GM11168 (cell line): Measurements from ENCODE around the gene RNF138.
"Not testable (repeated sequence)": the region's sequence is repeated elsewhere in the genome, so short reads cannot be mapped to it uniquely, and the experiment has no call there.

ENCODE experiments used
- in situ Hi-C: fragments of 300-500 bp; cut with MboI; formaldehyde crosslinking; loops from one replicate; pipeline ENCODE4 v1.12.0; 2022; ENCODE audit warnings: low sequenced_read_pairs; ENCODE audit not compliant: unreplicated experiment

The RNF138 gene

DNA sequence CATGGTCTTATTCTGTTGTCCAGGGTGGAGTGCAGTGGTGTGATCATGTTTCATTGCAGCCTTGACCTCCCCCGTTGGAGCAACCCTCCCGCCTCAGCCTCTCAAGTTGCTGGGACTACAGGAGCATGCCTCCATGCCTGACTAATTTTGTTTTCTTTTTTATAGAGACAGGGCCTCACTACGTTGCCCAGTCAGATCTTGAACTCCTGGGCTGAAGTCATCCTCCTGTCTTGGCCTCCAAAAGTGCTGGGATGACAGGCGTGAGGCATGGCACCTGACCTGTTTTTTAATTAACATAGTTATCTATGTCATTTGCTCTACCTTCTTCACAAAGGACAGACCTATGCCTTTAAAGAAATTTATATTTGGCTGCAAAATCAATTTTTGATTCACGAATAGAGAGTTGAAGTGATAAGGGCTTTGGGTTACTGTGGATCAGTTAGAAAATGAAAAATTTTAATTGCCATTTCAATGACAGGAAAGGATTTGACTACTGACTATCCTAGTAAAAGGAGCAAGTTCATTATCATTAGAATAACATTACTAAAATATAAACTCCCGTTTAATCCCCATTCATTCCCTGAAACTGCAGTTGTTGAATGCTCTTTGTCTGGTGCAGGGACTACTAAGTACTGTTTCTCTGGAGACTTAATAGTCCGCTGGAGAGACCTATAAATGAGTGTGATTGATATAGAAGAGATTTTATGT, 3.7 kb downstream of the RNF138 start:
- in situ Hi-C loops, result no loop called here

DNA sequence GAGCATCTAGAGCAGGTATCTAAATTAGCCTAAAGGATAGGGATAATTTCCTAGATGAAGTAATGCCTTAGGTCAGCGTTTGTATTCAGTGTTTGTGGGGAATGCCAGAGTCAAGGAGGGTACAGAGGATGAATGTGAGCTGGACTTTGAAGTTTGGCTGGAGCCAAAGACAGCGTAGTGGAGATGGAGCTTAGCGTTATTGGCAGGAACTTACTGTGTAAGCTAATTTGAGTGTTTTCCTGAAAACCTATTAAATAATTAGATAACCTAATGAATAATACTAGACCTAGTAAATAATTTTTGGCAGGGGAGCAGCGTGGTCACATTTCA, 4.2 kb downstream of the RNF138 start:
- in situ Hi-C loops, result no loop called here

DNA sequence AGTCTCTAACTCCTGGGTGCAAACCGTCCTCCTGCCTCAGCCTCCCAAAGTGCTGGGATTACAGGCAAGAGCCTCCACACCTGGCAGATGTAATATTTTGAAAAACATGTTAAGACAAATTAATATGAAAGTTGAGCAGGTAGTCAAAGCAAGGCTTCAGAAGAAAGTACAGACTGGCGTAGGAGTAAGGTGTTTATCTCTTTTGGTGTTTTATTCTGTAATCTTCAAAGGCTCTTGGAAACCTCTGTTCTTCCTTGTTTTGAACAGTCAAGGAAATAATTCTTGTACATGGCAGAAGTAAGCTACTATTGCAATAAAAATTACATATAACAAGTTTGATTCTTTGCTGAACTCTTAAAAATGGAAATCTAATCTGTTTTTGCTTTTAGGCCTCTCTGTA, 5.3 kb downstream of the RNF138 start:
- in situ Hi-C loops, result no loop called here

DNA sequence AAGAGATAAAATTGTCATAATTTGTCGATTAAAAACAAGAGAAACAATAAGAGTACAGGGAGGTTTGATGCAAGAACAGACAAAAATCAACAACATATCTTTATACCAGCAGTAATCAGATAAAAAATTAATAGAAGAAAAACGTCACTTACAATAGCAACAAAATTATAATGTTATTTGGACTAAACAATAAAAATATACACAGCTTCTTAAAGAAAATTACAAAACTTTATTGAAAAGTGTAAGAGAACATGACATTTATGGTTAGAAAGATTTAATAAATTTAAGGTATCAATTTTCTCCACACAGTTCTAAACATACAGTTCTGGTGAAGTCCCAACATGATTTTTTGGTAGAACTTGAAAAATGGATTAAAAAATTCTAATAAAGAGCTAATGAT, 12.8 kb downstream of the RNF138 start:
- in situ Hi-C loops, result no loop called here

DNA sequence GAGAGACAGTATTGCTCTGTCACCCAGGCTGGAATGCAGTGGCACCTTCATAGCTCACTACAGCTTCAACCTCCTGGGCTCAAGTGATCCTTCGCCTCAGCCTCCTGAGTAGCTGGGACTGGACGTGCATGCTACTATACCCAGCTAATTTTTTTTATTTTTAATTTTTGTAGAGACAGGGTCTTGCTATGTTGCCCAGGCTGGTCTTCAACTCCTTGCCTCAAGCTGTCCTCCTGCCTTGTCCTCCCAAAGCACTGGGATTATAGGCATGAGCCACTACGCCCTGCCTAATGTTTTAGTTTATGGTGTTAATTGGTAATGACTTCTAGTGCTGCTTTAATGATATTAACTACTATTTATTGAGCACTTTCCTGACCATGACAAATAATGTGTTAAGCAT, 18.3 kb downstream of the RNF138 start:
- in situ Hi-C loops, result no loop called here

DNA sequence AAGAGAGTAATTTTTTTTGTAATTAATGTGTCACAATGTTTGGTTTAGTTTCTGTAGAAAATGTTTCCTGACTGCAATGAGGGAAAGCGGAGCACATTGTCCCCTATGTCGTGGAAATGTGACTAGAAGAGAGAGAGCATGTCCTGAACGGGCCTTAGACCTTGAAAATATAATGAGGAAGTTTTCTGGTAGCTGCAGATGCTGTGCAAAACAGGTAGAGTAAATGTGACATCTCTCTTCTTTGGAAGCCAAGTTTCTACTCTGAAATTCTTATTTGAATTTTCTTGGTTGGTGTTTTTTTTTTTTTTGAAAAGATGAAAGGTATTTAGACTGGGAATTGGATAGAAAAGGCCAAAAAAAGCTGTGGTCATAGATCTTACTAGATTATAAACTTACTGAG, 20.0 kb downstream of the RNF138 start:
- in situ Hi-C loops, result no loop called here

DNA sequence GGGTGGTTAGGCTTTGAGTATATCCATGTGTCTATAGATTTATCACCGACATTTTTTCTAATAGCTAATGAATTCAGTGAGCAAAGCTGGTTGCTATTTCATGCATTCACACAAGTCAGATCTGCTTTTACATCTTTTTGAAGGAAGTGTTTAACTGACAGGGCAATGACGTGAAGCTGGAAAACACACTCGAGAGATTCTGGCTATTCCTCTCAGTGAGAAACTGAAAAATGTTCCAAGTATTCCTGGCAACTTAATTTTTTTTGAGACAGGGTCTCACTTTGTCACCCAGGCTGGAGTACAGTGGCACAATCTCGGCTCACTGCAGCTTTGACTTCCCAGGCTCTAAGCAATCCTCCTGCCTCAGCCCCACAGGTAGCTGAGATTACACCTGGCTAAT, 21.2 kb downstream of the RNF138 start:
- in situ Hi-C loops, result no loop called here

DNA sequence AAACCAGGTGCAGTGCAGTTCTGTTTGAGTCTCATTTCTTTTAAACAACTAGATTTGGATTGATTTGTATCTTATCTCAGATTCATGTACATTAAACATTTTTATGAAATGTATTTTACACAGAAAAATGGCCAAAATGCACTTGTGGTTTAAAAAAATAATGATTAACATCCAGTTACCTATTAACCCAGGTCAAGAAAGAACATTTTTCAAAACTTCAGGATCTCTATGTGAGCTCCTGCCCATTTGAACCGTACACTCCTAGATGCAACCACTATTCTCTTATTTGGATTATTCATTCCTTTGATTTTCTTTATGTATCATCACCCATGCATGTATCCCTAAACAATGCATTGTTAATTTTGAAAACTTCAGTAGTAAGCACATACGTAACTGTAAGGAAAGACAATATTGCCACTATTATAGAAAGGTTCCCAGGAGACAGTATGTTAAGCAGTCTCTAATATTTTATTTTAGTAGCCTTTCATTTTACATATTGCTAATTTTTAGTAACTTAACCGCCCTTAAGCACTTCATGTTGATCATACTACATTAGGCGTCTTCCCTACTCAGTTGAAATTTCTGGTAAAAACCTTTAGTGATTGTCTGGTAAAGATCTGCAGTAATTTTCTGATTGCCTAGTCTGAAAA, 22.7 kb downstream of the RNF138 start:
- in situ Hi-C loops, result no loop called here

DNA sequence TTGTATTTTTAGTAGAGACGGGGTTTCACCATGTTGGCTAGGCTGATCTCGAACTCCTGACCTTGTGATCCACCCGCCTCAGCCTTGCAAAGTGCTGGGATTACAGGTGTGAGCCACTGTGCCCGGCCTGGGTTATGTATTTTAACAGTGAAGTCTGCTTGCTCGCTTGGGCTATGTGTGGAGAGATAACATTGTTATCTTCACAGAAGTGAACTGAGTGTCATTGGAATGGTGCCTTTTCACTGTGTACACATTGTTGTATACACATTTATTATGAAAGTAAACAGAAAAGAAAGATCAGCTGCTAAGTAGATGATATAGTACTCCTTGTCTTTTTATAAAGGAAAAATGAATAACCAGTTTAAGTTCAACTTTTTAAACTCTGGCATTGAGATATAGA, 30.4 kb downstream of the RNF138 start:
- in situ Hi-C loops, result no loop called here

DNA sequence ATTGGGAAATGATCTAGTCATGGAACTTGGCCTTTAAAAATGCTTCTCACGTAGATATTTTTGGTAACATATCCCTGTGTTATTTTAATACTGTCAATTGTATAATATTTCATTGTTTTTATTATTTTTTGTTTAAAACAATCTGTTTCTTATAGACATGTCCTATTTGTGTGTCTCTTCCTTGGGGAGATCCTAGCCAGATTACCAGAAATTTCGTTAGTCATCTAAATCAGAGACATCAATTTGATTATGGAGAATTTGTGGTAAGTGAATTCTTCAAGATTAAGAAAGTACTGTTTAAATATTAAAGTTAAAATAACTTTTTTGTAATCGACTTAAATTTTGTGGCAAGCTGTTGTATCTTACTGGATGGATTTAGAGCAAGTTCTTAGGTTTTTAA, 34.9 kb downstream of the RNF138 start:
- in situ Hi-C loops, result no loop called here

DNA sequence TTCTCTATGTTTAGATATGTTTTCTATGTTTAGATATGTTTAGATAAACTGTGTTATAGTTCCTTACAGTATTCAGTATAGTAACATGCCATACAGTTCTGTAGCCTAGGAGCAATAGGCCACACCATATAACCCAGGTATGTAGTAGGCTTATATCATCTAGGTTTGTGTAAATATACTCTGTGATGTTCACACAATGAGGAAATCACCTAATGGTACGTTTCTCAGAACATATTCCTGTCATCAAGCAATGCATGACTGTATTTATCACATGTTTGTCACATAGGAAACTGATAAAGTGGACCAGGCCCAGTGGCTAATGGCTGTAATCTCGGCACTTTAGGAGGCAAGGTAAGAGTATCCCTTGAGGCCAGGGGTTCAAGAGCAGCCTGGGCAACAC, 44.0 kb downstream of the RNF138 start:
- in situ Hi-C loops, result no loop called here

DNA sequence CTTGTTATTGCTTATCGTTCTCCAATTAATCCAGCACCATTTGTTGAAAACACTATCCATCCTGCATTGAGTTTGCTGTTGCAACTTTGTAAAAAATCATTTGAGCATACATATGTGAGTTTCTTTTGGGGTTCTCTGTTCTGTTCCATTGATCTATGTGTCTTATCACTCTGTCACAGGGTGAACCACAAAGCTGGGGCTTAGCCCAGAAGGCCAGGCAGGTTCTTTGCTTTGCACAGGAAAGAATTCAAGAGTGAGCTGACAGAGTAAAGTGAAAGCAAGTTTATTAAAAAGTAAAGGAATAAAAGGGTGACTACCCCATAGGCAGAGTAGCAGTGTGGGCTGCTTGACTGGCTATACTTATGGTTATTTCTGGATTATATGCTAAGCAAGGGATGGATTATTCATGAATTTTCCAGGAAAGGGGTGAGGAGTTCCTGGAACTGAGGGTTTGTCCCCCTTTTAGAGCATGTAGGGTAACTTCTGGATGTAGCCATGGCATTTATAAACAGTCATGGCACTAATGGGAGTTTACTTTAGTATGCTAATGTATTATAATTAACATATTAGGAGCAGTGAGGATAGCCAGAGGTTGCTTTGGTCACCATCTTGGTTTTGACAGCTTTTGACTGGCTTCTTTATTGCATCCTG, 46.8 kb downstream of the RNF138 start:
- in situ Hi-C loops, result no loop called here

DNA sequence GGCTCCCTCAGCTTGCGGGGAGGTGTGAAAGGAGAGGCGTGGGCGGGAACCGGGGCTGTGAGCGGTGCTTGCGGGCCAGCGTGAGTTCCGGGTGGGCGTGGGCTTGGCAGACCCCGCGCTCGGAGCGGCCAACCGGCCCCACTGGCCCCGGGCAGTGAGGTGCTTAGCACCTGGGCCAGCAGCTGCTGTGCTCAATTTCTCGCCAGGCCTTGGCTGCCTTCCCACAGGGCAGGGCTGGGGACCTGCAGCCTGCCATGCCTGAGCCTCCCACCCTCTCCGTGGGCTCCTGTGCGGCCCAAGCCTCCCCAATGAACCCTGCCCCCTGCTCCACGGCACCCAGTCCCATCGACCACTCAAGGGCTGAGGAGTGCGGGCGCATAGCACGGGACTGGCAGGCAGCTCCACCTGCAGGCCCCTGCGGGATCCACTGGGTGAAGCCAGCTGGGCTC, 48.2 kb downstream of the RNF138 start:
- in situ Hi-C loops, result no loop called here

DNA sequence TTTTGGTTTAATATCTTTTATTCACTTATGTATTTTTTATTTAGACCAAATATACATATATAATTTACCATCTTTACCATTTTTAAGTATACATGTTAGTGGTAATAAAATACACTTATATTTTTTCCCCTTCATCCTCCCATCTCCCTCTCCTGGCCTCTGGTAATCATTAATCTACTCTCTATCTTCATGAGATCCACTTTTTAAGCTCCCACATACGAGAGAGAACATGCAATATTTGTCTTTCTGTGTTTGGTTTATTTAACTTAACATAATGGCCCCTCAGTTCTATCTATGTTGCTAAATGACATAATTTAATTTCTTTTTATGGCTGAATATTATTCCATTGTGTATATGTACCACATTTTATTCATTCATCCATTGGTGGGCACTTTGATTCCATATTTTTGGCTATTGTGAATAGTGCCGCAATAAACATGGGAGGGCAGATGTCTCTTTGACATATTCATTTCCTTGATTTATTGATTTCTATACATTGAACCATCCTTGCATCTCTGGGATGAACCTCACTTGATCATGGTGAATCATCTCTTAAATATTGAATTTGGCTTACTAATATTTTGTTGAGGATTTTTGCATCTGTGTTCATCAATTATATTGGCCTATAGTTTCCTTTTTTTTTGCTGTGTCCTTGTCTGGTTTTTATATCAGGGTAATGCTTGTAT, 56.7 kb downstream of the RNF138 start:
- in situ Hi-C loops, result no loop called here

DNA sequence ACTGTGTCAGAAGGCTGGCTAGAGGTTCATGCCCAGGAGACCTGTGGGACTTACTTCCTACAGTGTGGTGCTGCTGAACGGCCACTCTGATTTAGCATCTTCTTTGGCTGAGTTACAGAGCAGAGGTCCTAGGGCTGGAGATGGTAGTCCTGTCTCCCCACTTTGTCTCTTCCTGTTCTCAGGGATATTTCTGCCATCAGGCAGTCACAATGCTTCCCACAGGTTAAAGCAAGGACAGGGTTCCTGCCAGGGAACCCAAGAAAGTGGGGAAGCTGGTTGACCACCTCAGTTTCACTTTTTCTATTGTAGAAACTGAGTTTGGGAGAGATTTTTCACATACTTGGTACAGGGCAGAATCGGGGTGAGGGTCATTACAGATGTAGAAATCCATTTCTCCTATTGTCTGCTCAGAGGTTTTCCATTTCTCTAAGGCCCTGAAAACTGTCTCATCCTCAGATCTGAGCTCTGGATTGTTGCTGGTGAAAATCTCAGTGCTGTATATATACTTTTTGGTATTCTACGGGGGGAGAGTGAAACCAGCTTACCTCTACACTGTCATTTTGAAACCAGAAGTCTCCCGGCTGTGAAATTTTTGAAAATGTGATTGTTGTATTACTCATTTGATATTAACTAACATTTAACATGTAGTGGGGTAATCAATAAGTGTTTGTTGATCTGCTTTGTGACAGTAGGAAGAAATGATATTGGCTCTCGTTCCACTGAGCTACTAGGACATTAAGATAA, 61.2 kb downstream of the RNF138 start:
- in situ Hi-C loops, result no loop called here

DNA sequence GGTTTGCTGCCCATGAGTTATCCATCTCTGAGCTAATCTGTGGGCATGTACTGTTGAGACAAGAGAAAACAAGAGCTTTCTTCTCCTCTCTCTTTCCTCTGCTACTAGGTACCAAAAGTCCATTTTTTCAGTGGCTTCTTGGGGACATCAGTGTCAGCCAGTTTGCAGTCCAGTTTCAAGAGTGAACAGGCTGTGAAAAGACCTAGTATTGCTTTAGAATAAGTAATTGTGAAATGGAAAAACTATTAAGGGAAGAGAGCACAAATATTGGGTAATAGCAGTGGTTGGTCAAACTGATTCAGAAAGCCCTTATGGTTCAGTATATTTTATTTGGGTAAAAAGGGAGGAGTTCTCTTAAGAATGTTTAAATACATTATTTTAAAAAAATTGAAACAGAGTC, 65.2 kb downstream of the RNF138 start:
- in situ Hi-C loops, result no loop called here

DNA sequence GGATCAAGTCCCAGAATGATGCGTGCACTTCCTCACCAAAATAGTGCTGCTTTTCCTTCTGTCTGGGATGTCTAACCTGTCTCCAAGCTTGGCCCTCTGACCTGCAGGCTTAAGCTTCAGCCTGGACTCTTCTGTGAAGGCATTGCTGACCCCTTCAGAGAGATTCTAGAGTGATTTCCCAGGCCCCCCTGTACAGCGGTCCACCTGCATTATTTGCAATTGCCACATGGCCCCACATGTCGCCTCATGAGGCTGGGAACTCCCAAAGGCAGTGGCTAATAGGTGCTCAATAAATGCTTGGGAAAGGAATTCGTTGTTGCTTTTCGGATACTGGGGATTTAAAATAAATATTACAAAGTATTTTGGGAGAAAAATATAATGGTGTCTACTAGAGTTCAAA, 65.9 kb downstream of the RNF138 start:
- in situ Hi-C loops, result no loop called here

DNA sequence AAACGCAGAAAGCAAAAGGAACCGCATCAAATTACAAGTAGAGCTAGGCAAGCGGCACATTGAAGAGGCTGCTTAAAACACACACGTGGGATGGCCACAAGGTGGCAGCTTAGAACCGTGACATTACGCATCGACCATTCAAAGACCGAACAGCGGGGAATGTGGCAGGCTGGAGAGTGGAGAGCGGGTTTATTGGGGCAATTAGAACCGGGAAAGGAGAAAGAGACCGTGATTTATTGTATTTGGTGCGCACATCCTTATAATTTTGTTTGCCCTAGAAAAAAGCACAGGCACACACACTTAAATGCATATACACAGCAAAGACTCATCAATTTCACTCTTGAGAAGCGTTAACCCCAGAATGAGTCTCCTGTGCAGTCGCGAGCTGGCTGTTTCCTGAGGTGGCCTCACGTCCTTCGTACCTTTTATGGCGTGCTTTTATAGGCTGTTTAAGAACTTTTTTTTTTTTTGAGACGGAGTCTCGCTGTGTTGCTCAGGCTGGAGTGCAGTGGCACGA, 66.5 kb downstream of the RNF138 start:
- in situ Hi-C loops, result no loop called here

DNA sequence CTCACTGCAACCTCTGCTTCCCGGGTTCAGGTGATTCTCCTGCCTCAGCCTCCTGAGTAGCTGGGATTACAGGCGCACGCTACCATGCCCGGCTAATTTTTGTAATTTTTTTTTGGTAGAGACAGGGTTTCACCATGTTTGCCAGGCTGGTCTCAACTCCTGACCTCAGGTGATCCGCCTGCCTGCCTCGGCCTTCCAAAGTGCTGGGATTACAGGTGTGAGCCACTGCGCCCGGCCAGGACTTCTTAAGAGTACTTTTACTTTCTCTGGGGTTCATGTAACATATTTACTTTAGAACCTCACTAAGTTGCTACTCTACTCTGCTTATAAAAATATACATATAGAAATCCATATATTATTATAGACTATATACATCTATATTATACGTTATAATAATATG, 67.0 kb downstream of the RNF138 start:
- in situ Hi-C loops, result not testable (repeated sequence)

DNA sequence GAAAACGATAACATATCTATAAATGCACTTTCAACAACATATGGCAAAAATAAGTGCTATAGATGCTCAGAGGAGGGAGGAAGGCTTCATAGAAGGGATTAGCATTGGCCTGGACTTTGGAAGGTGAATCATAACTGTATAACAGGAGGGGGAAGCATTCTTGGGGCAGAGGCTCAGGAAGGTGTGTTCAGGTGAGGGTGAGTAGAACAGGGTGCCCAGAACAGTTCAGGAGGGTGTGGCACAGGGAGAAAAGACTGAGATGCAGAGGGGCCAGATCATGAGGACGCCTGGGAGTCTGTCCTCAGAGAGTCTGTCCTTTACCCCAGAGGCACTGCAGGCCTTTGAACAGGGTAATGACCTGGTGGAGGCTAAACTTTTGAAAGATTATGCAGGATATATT, 68.9 kb downstream of the RNF138 start:
- in situ Hi-C loops, result loop anchor here (10.0 kb wide), 1 partner anchor 394 kb away; no protein-coding TSS in a partner anchor
